Activated T-cell treated with anti-CD3 and anti-CD28 coated beads, Interleukin-2, amount 50 U/mL, for 24 hours (primary cell): ENCODE results near the gene RFT1.

Experiments used
- DNase-seq: peaks from one replicate; pipeline ENCODE4 v3.0.0-alpha.2; 2020
- H3K27ac Mint-ChIP-seq: 2 replicates; pipeline ENCODE4 v1.8.0; 2020; ENCODE audit warnings: mild to moderate bottlenecking, mixed read lengths
- H3K27me3 Mint-ChIP-seq: 2 replicates; pipeline ENCODE4 v1.8.0; 2020; ENCODE audit warnings: mixed read lengths
- H3K36me3 Mint-ChIP-seq: 2 replicates; pipeline ENCODE4 v1.8.0; 2020; ENCODE audit warnings: low read depth, mixed read lengths
- H3K4me1 Mint-ChIP-seq: 2 replicates; pipeline ENCODE4 v1.8.0; 2020; ENCODE audit warnings: low read depth, mixed read lengths
- H3K4me3 Mint-ChIP-seq: 2 replicates; pipeline ENCODE4 v1.8.0; 2020; ENCODE audit warnings: mild to moderate bottlenecking, moderate library complexity, mixed read lengths
- H3K9me3 Mint-ChIP-seq: 2 replicates; pipeline ENCODE4 v1.8.0; 2020; ENCODE audit warnings: mixed read lengths

The RFT1 gene, protein sequence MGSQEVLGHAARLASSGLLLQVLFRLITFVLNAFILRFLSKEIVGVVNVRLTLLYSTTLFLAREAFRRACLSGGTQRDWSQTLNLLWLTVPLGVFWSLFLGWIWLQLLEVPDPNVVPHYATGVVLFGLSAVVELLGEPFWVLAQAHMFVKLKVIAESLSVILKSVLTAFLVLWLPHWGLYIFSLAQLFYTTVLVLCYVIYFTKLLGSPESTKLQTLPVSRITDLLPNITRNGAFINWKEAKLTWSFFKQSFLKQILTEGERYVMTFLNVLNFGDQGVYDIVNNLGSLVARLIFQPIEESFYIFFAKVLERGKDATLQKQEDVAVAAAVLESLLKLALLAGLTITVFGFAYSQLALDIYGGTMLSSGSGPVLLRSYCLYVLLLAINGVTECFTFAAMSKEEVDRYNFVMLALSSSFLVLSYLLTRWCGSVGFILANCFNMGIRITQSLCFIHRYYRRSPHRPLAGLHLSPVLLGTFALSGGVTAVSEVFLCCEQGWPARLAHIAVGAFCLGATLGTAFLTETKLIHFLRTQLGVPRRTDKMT

DNA sequence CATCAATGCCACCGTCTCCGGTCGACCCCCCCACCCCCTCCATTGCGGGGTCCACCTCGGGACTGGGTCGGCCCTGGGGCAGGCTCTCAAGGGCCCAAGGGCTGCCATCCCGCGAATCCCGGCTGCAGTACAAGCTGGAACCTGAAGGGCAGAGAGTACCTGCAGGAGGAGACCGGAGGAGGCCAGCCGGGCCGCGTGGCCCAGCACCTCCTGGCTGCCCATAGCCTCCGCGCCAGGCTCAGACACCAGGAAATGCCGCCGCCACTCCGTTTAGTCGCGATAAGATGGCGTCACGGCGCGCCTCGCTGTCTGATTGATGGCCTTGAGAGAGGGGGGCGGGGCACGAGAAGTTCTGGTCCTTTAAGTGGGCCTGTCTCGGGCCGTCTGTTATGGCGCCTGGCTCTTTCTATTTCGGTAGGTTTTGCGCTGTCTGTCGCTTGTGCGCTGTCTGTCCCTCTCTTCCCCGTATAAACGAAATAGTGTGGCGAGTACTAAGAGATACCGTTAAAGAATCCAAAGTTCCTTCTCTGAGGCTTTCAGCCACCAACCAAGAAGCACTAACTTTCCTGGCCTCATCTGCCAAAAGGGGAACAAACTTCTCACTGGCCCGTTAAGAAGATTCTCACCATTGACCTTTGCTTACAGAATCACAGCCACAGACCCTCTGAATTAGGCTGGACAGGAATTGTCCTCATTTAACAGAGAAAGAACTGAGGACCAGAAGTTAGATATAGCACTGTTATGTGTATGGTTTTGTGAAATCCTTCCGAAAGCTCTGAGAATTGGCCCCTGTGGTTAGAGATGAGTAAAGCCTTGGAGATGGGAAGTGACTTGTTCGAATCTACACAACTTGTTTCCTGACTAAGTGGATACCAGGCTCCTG is at the start of gene RFT1:
Gene RFT1, minus strand, starts transcription at position 257 of the 883 bp plus-strand sequence. Its CDS starts 35 bp downstream, at position 222.
- DNase-seq: peak; percentile 99
- Mint-ChIP-seq H3K27me3 (no peaks in the 10 kb centered on the region), H3K27ac (peak within 1 kb of the TSS; percentile 95), H3K4me1 (peaks cover 30% of the 10 kb centered on the region), H3K4me3 (peak within 1 kb of the TSS; percentile 97), H3K9me3 (no peaks in the 10 kb centered on the region), H3K36me3 (peaks cover 34% of the 10 kb centered on the region)

DNA sequence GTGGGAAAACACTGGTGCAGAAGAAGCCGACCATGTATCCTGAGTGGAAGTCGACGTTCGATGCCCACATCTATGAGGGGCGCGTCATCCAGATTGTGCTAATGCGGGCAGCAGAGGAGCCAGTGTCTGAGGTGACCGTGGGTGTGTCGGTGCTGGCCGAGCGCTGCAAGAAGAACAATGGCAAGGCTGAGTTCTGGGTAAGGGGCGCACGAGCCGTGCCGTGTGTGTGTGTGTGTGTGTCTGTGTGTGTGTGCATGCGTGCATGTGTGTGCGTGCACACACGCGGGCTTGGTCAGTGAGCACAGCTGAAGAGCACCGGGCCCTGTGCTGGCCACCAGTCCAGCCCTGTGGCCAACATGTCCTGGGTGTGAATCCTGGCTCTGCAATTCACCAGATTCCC is 49.3 kb upstream of the RFT1 start:
- H3K4me1 Mint-ChIP-seq: no peaks in the 10 kb centered on the region
- H3K4me3 Mint-ChIP-seq: no peak overlapping the region

GRCh38 chr3:53178246-53178645 is 48.0 kb upstream of the RFT1 start:
- Mint-ChIP-seq H3K27me3 (no peaks in the 10 kb centered on the region), H3K4me1 (no peaks in the 10 kb centered on the region), H3K27ac (no peak overlapping the region), H3K9me3 (no peaks in the 10 kb centered on the region), H3K4me3 (no peak overlapping the region), H3K36me3 (peaks cover 47% of the 10 kb centered on the region)
- no peak for DNase-seq

More for the DNA sequence above, 49.3 kb upstream of the RFT1 start:
- DNase-seq: no peak
- Mint-ChIP-seq H3K9me3 (no peaks in the 10 kb centered on the region), H3K27ac (no peak overlapping the region), H3K36me3 (peaks cover 53% of the 10 kb centered on the region), H3K27me3 (no peaks in the 10 kb centered on the region)

GRCh38 chr3:53175613-53176540 is 45.6 kb upstream of the RFT1 start:
- Mint-ChIP-seq H3K27ac (no peak overlapping the region), H3K36me3 (peaks cover 26% of the 10 kb centered on the region), H3K9me3 (no peaks in the 10 kb centered on the region), H3K27me3 (no peaks in the 10 kb centered on the region), H3K4me3 (no peak overlapping the region), H3K4me1 (peaks cover 10% of the 10 kb centered on the region)
- no peak for DNase-seq

GRCh38 chr3:53174346-53175250 is 44.4 kb upstream of the RFT1 start:
- no peak for DNase-seq
- Mint-ChIP-seq H3K4me1 (peaks cover 22% of the 10 kb centered on the region), H3K36me3 (peaks cover 16% of the 10 kb centered on the region), H3K9me3 (no peaks in the 10 kb centered on the region), H3K27ac (no peak overlapping the region), H3K4me3 (no peak overlapping the region), H3K27me3 (no peaks in the 10 kb centered on the region)

- peaks cover 8% of the 10 kb centered on the region for H3K36me3 Mint-ChIP-seq
- no peaks in the 10 kb centered on the region for H3K9me3 Mint-ChIP-seq
- no peak overlapping the region for H3K27ac Mint-ChIP-seq
- no peaks in the 10 kb centered on the region for H3K27me3 Mint-ChIP-seq
- H3K4me1 Mint-ChIP-seq: peaks cover 36% of the 10 kb centered on the region
- DNase-seq: no peak
- no peak overlapping the region for H3K4me3 Mint-ChIP-seq
Observed at GRCh38 chr3:53173107-53173506, 42.9 kb upstream of the RFT1 start.

GRCh38 chr3:53171827-53172505 is 41.7 kb upstream of the RFT1 start:
- Mint-ChIP-seq H3K27ac (peak overlapping the region; percentile 14), H3K9me3 (no peaks in the 10 kb centered on the region), H3K4me1 (peaks cover 36% of the 10 kb centered on the region), H3K36me3 (peaks cover 6% of the 10 kb centered on the region), H3K4me3 (no peak overlapping the region), H3K27me3 (no peaks in the 10 kb centered on the region)
- DNase-seq: no peak

- Mint-ChIP-seq H3K4me3 (no peak overlapping the region), H3K36me3 (peaks cover 6% of the 10 kb centered on the region)
Observed at GRCh38 chr3:53171064-53171418, 40.8 kb upstream of the RFT1 start.

GRCh38 chr3:53170325-53171063 is 40.3 kb upstream of the RFT1 start:
- Mint-ChIP-seq H3K27me3 (no peaks in the 10 kb centered on the region), H3K4me1 (peaks cover 39% of the 10 kb centered on the region), H3K9me3 (no peaks in the 10 kb centered on the region), H3K36me3 (peaks cover 4% of the 10 kb centered on the region), H3K27ac (peak overlapping the region; percentile 56), H3K4me3 (no peak overlapping the region)
- no peak for DNase-seq

More at GRCh38 chr3:53171064-53171418, 40.8 kb upstream of the RFT1 start:
- H3K27me3 Mint-ChIP-seq: no peaks in the 10 kb centered on the region
- no peak overlapping the region for H3K27ac Mint-ChIP-seq
- H3K9me3 Mint-ChIP-seq: no peaks in the 10 kb centered on the region
- H3K4me1 Mint-ChIP-seq: peaks cover 39% of the 10 kb centered on the region
- DNase-seq: no peak

- H3K36me3 Mint-ChIP-seq: peaks cover 4% of the 10 kb centered on the region
Observed at GRCh38 chr3:53169832-53170324, 39.6 kb upstream of the RFT1 start.

GRCh38 chr3:53169045-53169831 is 39.0 kb upstream of the RFT1 start:
- no peak overlapping the region for H3K4me3 Mint-ChIP-seq
- H3K36me3 Mint-ChIP-seq: peaks cover 4% of the 10 kb centered on the region
- no peak overlapping the region for H3K27ac Mint-ChIP-seq
- no peaks in the 10 kb centered on the region for H3K9me3 Mint-ChIP-seq
- DNase-seq: no peak
- no peaks in the 10 kb centered on the region for H3K27me3 Mint-ChIP-seq
- peaks cover 39% of the 10 kb centered on the region for H3K4me1 Mint-ChIP-seq

More at GRCh38 chr3:53169832-53170324, 39.6 kb upstream of the RFT1 start:
- Mint-ChIP-seq H3K9me3 (no peaks in the 10 kb centered on the region), H3K4me3 (no peak overlapping the region), H3K27ac (no peak overlapping the region), H3K4me1 (peaks cover 39% of the 10 kb centered on the region), H3K27me3 (no peaks in the 10 kb centered on the region)
- DNase-seq: no peak
